Thyroid gland (tissue), 4 donors: ENCODE measurements around the gene CHRND. TPM values are rescaled to one million over a fixed set of nuclear protein-coding genes. Genes with fewer than 3 reads are reported as not detected.

ENCODE experiments used
- DNase-seq, 2 donors: peaks; one replicate each; pipeline ENCODE4 v3.0.0-alpha.2; 2019
- H3K27ac ChIP-seq, 3 donors: fragments of 200-600 bp; sonication (generic); 1 replicate in 2 of 3; 2 replicates in 1 of 3; pipeline ENCODE4 v1.5.1; 2016 to 2019; ENCODE audit warnings: mild to moderate bottlenecking in 1 of 3, moderate library complexity in 1 of 3
- H3K27me3 ChIP-seq: fragments of 200-600 bp; sonication (generic); one replicate; pipeline ENCODE4 v1.5.1; 2019
- H3K36me3 ChIP-seq, 2 donors: fragments of 200-600 bp; sonication (generic); one replicate each; pipeline ENCODE4 v1.5.1; 2016 to 2019
- H3K4me1 ChIP-seq, 2 donors: fragments of 200-600 bp; sonication (generic); one replicate each; pipeline ENCODE4 v1.5.1; 2017 to 2019
- H3K4me3 ChIP-seq, 3 donors: fragments of 200-600 bp; sonication (generic); replicated peaks in 1 of 3; 1 replicate in 2 of 3; 2 replicates in 1 of 3; pipeline ENCODE4 v1.5.1; 2016; ENCODE audit warnings: mild to moderate bottlenecking in 1 of 3
- H3K9me3 ChIP-seq: fragments of 200-600 bp; sonication (generic); one replicate; pipeline ENCODE4 v1.5.1; 2017
- POLR2A ChIP-seq, 2 donors: fragments of 450-650 bp; IDR thresholded peaks; one replicate each; pipeline ENCODE4 v1.6.1; 2017; ENCODE audit warnings: antibody characterized with exemption in 2 of 2, mild to moderate bottlenecking in 2 of 2, moderate library complexity in 1 of 2
- WGBS, 2 donors: methylation state at CpG; one replicate each; pipeline ENCODE4 v1.1.5; 2017; 5-methylcytosine and 5-hydroxymethylcytosine counted together
- intact Hi-C: fragments of 100-400 bp; cut with DNase I; formaldehyde crosslinking; loops from one replicate; pipeline ENCODE4 v1.15.1; 2023
- total RNA-seq, 4 donors: library from RNA; depleted of rRNA; stranded (reverse); fragments of >200 nt; gene quantifications; one replicate each; pipeline ENCODE4 v1.2.3, GENCODE V29; 2016
- TF ChIP-seq, protein P1 (sequence below), 6 experiments: fragments of 200-600 bp in 3 of 6; fragments of 450-650 bp in 3 of 6; sonication (generic) in 3 of 6; IDR thresholded peaks; one replicate each; pipeline ENCODE4 v1.5.1; 2016 to 2019; ENCODE audit warnings: antibody characterized with exemption in 6 of 6, mild to moderate bottlenecking in 2 of 6, inconsistent platforms in 1 of 6, moderate library complexity in 1 of 6

Gene CHRND
- total RNA-seq, 4 donors from 2014 or later: not detected

DNA sequence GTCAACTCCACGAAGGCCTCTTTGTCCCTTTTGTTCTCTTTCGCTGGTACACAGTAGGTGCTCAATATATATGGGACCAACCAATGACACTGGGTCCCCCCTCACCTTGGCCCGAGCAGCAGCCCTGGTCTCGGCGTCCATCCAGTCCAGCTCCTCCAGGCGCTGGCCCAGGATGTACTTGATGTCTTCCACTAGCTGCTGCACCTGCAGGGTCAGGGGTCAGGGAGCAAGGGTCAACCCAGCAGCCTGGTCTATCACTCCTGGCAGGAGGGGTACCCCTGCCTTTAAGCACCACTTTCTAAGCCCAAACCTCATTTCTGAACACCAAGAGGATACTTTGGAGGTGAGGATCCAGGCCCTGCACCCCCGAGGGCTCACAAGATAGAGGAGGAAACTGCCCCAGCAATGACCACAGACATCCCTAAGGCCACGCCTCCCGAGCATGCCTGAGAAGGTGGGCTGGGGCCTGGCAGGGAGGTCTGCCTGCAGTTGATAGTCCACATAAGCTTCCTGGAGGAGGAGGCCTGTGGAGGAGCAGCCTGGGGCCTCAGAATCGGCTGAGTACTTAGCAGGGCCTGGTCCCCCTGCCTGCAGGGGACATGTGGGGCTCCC, 42.5 kb upstream of the CHRND start:
- TF ChIP-seq, protein P1, sequence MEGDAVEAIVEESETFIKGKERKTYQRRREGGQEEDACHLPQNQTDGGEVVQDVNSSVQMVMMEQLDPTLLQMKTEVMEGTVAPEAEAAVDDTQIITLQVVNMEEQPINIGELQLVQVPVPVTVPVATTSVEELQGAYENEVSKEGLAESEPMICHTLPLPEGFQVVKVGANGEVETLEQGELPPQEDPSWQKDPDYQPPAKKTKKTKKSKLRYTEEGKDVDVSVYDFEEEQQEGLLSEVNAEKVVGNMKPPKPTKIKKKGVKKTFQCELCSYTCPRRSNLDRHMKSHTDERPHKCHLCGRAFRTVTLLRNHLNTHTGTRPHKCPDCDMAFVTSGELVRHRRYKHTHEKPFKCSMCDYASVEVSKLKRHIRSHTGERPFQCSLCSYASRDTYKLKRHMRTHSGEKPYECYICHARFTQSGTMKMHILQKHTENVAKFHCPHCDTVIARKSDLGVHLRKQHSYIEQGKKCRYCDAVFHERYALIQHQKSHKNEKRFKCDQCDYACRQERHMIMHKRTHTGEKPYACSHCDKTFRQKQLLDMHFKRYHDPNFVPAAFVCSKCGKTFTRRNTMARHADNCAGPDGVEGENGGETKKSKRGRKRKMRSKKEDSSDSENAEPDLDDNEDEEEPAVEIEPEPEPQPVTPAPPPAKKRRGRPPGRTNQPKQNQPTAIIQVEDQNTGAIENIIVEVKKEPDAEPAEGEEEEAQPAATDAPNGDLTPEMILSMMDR (IDR thresholded peaks at IDR 0.05): no peak
- TF ChIP-seq POLR2A (IDR thresholded peaks at IDR 0.05): no peak
- Histone ChIP-seq H3K27me3 (peaks cover 18% of the 10 kb centered on the region), H3K4me1 (peaks cover 0 to 23% of the 10 kb centered on the region in 2 donors), H3K27ac (no peak overlapping the region), H3K36me3 (no peaks in the 10 kb centered on the region), H3K9me3 (no peaks in the 10 kb centered on the region), H3K4me3 (no peak overlapping the region)
- intact Hi-C loops: no loop called here
- 89 to 96% methylated on average over 6 to 7 of the region's 10 CpGs for WGBS, 2 donors
- no peak for DNase-seq

DNA sequence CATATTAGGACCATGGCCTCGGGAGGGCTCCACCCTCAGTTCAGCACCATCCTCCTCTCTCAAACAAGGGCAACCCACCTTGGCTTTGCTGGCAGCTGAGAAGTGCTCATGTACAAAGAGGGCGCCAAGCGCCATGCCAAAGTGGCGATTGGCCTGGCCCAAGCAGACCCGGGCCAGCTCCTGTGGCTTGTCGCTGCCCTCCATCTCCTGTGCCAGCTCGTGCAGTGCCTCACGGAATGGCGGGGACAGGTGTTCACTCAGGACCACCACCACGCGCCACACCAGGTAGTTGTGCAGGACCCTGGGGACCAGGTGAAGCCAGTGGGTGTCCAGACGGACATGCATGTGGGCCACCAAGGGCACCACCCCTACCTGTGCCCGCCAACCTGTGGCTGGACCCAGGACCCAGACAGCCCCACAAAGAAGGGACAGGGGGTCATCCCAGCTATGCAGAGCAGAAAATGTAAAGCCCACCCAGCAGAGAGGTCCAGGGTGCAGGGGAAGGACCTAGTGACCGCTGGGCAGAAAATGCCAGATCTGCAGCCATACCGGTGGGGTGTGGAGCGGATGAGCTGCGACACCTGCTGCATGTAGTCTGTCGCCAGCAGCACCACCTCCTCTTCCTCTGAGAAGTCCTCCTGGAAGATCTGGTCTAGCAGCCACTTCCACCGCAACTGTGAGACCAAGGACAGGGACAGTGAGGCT, 41.9 kb upstream of the CHRND start:
- Histone ChIP-seq H3K27me3 (peaks cover 18% of the 10 kb centered on the region), H3K27ac (no peak overlapping the region), H3K36me3 (no peaks in the 10 kb centered on the region), H3K4me1 (peaks cover 0 to 23% of the 10 kb centered on the region in 2 donors), H3K4me3 (no peak overlapping the region), H3K9me3 (no peaks in the 10 kb centered on the region)
- DNase-seq: no peak
- intact Hi-C loops: no loop called here
- 94 to 100% methylated on average over 7 to 15 of the region's 19 CpGs for WGBS, 2 donors
- TF ChIP-seq POLR2A (IDR thresholded peaks at IDR 0.05): no peak
- TF ChIP-seq, protein P1 (IDR thresholded peaks at IDR 0.05): no peak

DNA sequence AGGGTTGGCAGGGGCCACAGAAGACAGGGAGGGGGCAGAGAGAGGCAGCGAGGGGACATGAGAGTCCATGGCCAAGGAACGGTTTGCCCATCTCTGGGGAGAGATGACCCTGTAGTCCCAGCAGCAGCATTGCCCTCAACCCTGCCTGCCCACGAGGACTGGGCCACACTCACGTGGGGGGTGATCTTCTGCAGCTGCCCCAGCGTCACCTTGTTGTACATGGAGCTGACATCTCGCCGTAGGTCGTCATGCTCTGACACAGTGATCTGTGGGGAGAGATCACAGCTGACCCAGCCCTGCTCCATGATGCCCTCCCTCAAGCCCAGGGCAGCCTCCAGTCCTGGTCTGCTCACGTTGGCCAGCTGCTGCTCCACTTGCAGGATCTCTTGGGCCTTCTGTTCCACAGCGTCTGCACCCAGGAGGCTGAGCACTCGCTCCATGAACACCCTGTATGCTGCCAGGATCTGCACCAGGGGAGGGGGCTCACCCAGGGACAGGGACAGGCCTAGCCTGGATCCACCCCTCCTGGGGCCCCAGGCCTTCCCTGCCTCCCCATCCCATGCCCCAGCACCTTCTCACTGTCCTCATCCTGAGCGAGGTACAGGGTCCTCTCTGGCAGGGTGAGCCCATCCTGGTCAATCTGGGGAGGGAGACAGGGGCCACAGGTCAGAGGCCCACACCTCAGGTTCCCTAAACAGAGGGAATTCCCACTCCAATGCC, 41.2 kb upstream of the CHRND start:
- Histone ChIP-seq H3K36me3 (no peaks in the 10 kb centered on the region), H3K4me1 (peaks cover 0 to 23% of the 10 kb centered on the region in 2 donors), H3K27ac (no peak overlapping the region), H3K9me3 (no peaks in the 10 kb centered on the region), H3K4me3 (no peak overlapping the region), H3K27me3 (peaks cover 18% of the 10 kb centered on the region)
- no peak for TF ChIP-seq POLR2A (IDR thresholded peaks at IDR 0.05)
- TF ChIP-seq, protein P1 (IDR thresholded peaks at IDR 0.05): no peak
- 94 to 95% methylated on average over 3 to 11 of the region's 12 CpGs for WGBS, 2 donors
- intact Hi-C loops: no loop called here
- no peak for DNase-seq

DNA sequence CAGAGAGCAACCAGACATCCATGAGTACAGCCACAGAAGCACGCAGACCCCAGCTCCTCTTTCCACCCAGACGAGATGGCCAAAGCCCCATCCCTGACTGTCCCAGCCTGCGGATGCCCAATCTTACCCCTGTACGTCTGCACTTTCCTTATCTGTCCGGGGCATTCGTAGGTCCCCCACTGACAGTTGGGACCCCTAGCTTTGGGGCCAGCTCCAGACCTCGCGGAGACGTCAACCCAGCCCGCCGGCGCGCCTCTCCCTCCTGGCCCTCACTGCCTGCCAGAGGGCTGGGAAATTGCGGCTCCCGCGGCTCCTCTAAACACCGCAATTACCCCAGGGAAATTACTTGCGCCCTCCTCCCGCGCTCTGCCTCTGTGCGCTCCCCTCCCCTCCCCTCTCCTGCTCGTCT, 40.6 kb upstream of the CHRND start:
- Histone ChIP-seq H3K36me3 (no peaks in the 10 kb centered on the region), H3K4me1 (peaks cover 0 to 23% of the 10 kb centered on the region in 2 donors), H3K4me3 (no peak overlapping the region), H3K27me3 (peaks cover 18% of the 10 kb centered on the region), H3K9me3 (no peaks in the 10 kb centered on the region), H3K27ac (no peak overlapping the region)
- TF ChIP-seq, protein P1 (IDR thresholded peaks at IDR 0.05): no peak
- no peak for TF ChIP-seq POLR2A (IDR thresholded peaks at IDR 0.05)
- DNase-seq: no peak
- 16 to 19% methylated on average over 21 to 22 of the region's 22 CpGs for WGBS, 2 donors
- intact Hi-C loops: no loop called here
